Duodenal mucosa (tissue), 2 donors: ENCODE measurements around the gene KIF4A.

Experiments used
- H3K27ac ChIP-seq: one replicate; pipeline ENCODE4 v1.7.0; 2013; ENCODE audit warnings: low read depth, low read length
- H3K27me3 ChIP-seq, 2 donors: one replicate each; pipeline ENCODE4 v1.7.0; 2013; ENCODE audit warnings: low read length in 2 of 2, control low read depth in 1 of 2; ENCODE audit not compliant: insufficient read depth in 2 of 2, control insufficient read depth in 1 of 2
- H3K36me3 ChIP-seq, 2 donors: one replicate each; pipeline ENCODE4 v1.7.0; 2013; ENCODE audit warnings: low read length in 2 of 2, control low read depth in 1 of 2; ENCODE audit not compliant: insufficient read depth in 2 of 2, control insufficient read depth in 1 of 2
- H3K4me1 ChIP-seq, 2 donors: one replicate each; pipeline ENCODE4 v1.7.0; 2013; ENCODE audit warnings: low read length in 2 of 2, control low read depth in 1 of 2; ENCODE audit not compliant: insufficient read depth in 2 of 2, control insufficient read depth in 1 of 2
- H3K4me3 ChIP-seq, 2 donors: one replicate each; pipeline ENCODE4 v1.7.0; 2013; ENCODE audit warnings: low read length in 2 of 2, low read depth in 1 of 2
- H3K9ac ChIP-seq, 2 donors: one replicate each; pipeline ENCODE4 v1.7.0; 2013; ENCODE audit warnings: low read length in 2 of 2, low read depth in 1 of 2
- H3K9me3 ChIP-seq, 2 donors: one replicate each; pipeline ENCODE4 v1.7.0; 2013; ENCODE audit warnings: low read length in 2 of 2, control low read depth in 1 of 2; ENCODE audit not compliant: control insufficient read depth in 1 of 2

KIF4A gene

DNA sequence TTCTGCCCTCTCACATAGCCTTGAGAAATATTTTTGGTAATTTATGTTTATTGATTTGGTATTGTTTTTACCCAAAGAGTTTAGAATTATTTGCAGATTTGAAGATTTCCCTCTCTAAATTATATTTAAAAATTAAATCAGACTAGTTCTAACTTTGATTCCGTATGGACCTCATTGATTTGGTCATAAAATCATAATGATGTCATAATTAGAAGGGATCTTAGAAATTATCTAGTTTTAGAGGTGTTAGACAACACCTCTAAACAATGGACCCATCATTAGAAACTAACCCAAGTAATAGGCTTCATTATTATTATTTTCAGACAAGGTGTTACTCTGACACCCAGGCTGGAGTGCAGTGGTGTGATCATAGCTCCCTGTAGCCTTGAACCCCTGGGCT lies 178.8 kb downstream of the KIF4A start:
- no peaks in the 10 kb centered on the region for H3K36me3 ChIP-seq
- no peak overlapping the region for H3K27ac ChIP-seq
- no peaks in the 10 kb centered on the region for H3K4me1 ChIP-seq
- no peaks in the 10 kb centered on the region for H3K9me3 ChIP-seq
- no peaks in the 10 kb centered on the region for H3K27me3 ChIP-seq
- no peak overlapping the region for H3K4me3 ChIP-seq
- no peak overlapping the region for H3K9ac ChIP-seq
